BLaER1 treated with 17β-estradiol and CSF1 and Interleukin-3, amounts not matched to agents 10 nM and 100 nM (cell line): ENCODE data around the gene PRKD1.
A peak's percentile ranks its signal among the peaks of the same experiment; 100 is the strongest.
"Not testable (repeated sequence)": the region's sequence is repeated elsewhere in the genome, so short reads cannot be mapped to it uniquely, and the experiment has no call there.

ENCODE experiments used
- H3K27ac ChIP-seq, 11 experiments: shearing (Covaris generic); formaldehyde crosslinking; 2 replicates each; pipeline ENCODE4 v1.8.1; 2022
- H3K27me3 ChIP-seq, 11 experiments: shearing (Covaris generic); formaldehyde crosslinking; 2 replicates each; pipeline ENCODE4 v1.8.1; 2022
- H3K36me3 ChIP-seq, 11 experiments: shearing (Covaris generic); formaldehyde crosslinking; 2 replicates each; pipeline ENCODE4 v1.8.1; 2022
- H3K4me1 ChIP-seq, 10 experiments: shearing (Covaris generic); formaldehyde crosslinking; 2 replicates each; pipeline ENCODE4 v1.8.1; 2022
- H3K4me2 ChIP-seq, 11 experiments: shearing (Covaris generic); formaldehyde crosslinking; 2 replicates each; pipeline ENCODE4 v1.8.1; 2022
- H3K4me3 ChIP-seq, 10 experiments: shearing (Covaris generic); formaldehyde crosslinking; 2 replicates each; pipeline ENCODE4 v1.8.1; 2022
- H3K9ac ChIP-seq, 11 experiments: shearing (Covaris generic); formaldehyde crosslinking; 2 replicates each; pipeline ENCODE4 v1.8.1; 2022
- H3K9me3 ChIP-seq, 11 experiments: shearing (Covaris generic); formaldehyde crosslinking; replicated peaks in 1 of 11; 2 replicates each; pipeline ENCODE4 v1.8.1; 2022
- H4K20me1 ChIP-seq, 11 experiments: shearing (Covaris generic); formaldehyde crosslinking; 2 replicates each; pipeline ENCODE4 v1.8.1; 2022
- Cebpa-rat ChIP-seq, 11 experiments: shearing (Covaris generic); IDR thresholded peaks; 2 replicates each; pipeline ENCODE4 v1.8.1; 2022

Gene PRKD1

GRCh38 chr14:29885988-29886387, 41.7 kb downstream of the PRKD1 start:
- no peaks in the 10 kb centered on the region for H3K27me3 ChIP-seq
- H3K9ac ChIP-seq: no peak overlapping the region
- H4K20me1 ChIP-seq: no peaks in the 10 kb centered on the region
- no peak overlapping the region for H3K4me3 ChIP-seq
- H3K9me3 ChIP-seq: no peaks in the 10 kb centered on the region
- H3K4me1 ChIP-seq: no peaks in the 10 kb centered on the region
- TF ChIP-seq Cebpa-rat (IDR thresholded peaks at IDR 0.05): no peak
- no peak overlapping the region for H3K27ac ChIP-seq
- H3K36me3 ChIP-seq: no peaks in the 10 kb centered on the region
- H3K4me2 ChIP-seq: no peak overlapping the region

- Histone ChIP-seq H4K20me1 (no peaks in the 10 kb centered on the region), H3K9me3 (no peaks in the 10 kb centered on the region), H3K27me3 (no peaks in the 10 kb centered on the region), H3K4me3 (no peak overlapping the region), H3K36me3 (no peaks in the 10 kb centered on the region), H3K9ac (no peak overlapping the region), H3K4me2 (no peak overlapping the region), H3K4me1 (no peaks in the 10 kb centered on the region), H3K27ac (no peak overlapping the region)
- no peak for TF ChIP-seq Cebpa-rat (IDR thresholded peaks at IDR 0.05)
Measured at GRCh38 chr14:29868000-29868399, 59.6 kb downstream of the PRKD1 start.

- TF ChIP-seq Cebpa-rat (IDR thresholded peaks at IDR 0.05): no peak
- Histone ChIP-seq H3K36me3 (no peaks in the 10 kb centered on the region), H3K27me3 (no peaks in the 10 kb centered on the region), H3K9me3 (no peaks in the 10 kb centered on the region), H3K4me2 (no peak overlapping the region), H3K27ac (no peak overlapping the region), H4K20me1 (no peaks in the 10 kb centered on the region), H3K4me1 (peaks cover 0 to 6% (median 0%) of the 10 kb centered on the region in 10 experiments; a peak in 2 of 20 replicates), H3K4me3 (no peak overlapping the region), H3K9ac (no peak overlapping the region)
Measured at GRCh38 chr14:29865299-29865698, 62.3 kb downstream of the PRKD1 start.

DNA sequence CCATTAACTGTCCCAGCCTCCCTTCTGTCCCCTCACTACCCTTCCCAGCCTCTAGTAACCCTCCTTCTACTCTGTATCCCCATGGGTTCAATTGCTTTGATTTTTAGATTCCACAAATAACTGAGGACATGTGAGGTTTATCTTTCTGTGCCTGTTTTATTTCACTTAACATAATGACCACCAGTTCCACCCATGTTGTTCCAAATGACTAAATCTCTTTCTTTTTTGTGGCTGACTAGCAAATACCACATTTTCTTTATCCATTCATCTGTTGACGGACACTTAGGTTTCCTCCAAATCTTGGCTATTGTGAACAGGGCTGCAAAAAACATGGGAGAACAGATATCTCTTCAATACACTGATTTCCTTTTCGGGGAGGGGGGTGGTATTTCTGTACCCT, 65.7 kb downstream of the PRKD1 start:
- H3K9me3 ChIP-seq: no peaks in the 10 kb centered on the region
- H4K20me1 ChIP-seq: no peaks in the 10 kb centered on the region
- H3K4me1 ChIP-seq: peaks cover 12 to 22% (median 17%) of the 10 kb centered on the region in 10 experiments
- no peak overlapping the region for H3K4me3 ChIP-seq
- no peaks in the 10 kb centered on the region for H3K27me3 ChIP-seq
- TF ChIP-seq Cebpa-rat (IDR thresholded peaks at IDR 0.05): no peak
- H3K4me2 ChIP-seq: peak overlapping the region in 2 of 11 experiments; percentile 8 to 20; a peak in 1 of 22 replicates
- H3K27ac ChIP-seq: no peak overlapping the region
- H3K36me3 ChIP-seq: no peaks in the 10 kb centered on the region
- H3K9ac ChIP-seq: no peak overlapping the region

DNA sequence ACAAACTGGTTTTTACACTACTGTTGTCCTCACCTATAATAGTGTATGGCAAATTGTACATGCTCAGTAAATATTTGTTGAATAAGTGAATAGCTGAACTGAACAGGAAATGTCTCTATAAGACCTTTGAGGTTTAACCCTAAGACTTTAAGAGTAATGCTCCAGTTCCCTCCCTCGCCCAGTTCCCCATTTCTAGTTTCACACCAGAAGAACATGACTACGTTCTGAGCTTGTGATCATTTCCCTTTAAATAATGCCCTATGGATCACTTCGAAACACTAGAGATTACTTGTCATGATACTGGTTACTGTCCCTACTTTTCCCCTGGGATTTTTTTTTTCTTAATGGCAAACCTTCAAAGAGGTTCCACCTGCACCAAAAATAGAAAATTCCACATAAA, 69.3 kb downstream of the PRKD1 start:
- Histone ChIP-seq H3K36me3 (no peaks in the 10 kb centered on the region), H3K4me1 (peaks cover 12 to 22% (median 17%) of the 10 kb centered on the region in 10 experiments), H3K4me2 (peak overlapping the region; percentile 4 to 71 (median 35); a peak in 17 of 22 replicates), H3K9ac (no peak overlapping the region), H3K9me3 (peaks cover 10 to 30% (median 26%) of the 10 kb centered on the region in 11 experiments; a peak in 20 of 22 replicates), H3K4me3 (no peak overlapping the region), H3K27me3 (no peaks in the 10 kb centered on the region), H4K20me1 (no peaks in the 10 kb centered on the region), H3K27ac (peak overlapping the region in 3 of 11 experiments; percentile 4 to 28 (median 21); a peak in 3 of 22 replicates)
- no peak for TF ChIP-seq Cebpa-rat (IDR thresholded peaks at IDR 0.05)

DNA sequence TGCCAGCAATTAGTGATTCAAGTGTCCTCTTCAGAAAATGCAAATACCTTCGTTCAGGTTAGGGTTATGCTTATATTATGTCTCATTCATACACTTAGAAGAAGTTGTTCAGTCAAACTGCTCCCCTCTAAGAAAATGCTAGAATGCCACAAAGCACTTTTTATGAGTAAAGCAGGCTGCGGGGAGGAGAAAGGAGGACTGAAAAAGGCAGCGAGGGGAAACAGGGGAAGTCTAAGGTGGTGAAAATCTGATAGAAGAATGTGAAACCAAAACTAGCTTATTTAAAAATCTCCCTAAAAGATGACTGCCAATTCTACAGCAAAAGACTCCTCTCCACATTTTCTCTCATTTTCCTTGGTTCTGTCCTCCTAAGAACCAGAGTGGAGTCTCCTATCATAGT, 70.1 kb downstream of the PRKD1 start:
- H3K4me3 ChIP-seq: no peak overlapping the region

GRCh38 chr14:29856516-29856915, 71.1 kb downstream of the PRKD1 start:
- Histone ChIP-seq H3K4me3 (no peak overlapping the region), H3K9ac (no peak overlapping the region), H3K36me3 (no peaks in the 10 kb centered on the region), H3K27me3 (no peaks in the 10 kb centered on the region), H4K20me1 (no peaks in the 10 kb centered on the region), H3K27ac (no peak overlapping the region), H3K9me3 (peaks cover 10 to 32% (median 28%) of the 10 kb centered on the region in 11 experiments; a peak in 20 of 22 replicates), H3K4me1 (peaks cover 12 to 20% (median 16%) of the 10 kb centered on the region in 10 experiments; a peak in 19 of 20 replicates), H3K4me2 (no peak overlapping the region)
- no peak for TF ChIP-seq Cebpa-rat (IDR thresholded peaks at IDR 0.05)

More for the DNA sequence above, 70.1 kb downstream of the PRKD1 start:
- H3K36me3 ChIP-seq: no peaks in the 10 kb centered on the region
- peaks cover 12 to 22% (median 17%) of the 10 kb centered on the region in 10 experiments for H3K4me1 ChIP-seq
- peak overlapping the region in 3 of 11 experiments; percentile 4 to 28 (median 21); a peak in 4 of 22 replicates for H3K27ac ChIP-seq
- H3K4me2 ChIP-seq: peak overlapping the region; percentile 4 to 71 (median 35); a peak in 18 of 22 replicates
- H3K9me3 ChIP-seq: peaks cover 10 to 32% (median 28%) of the 10 kb centered on the region in 11 experiments; a peak in 20 of 22 replicates
- no peaks in the 10 kb centered on the region for H3K27me3 ChIP-seq
- no peak for TF ChIP-seq Cebpa-rat (IDR thresholded peaks at IDR 0.05)
- no peak overlapping the region for H3K9ac ChIP-seq
- no peaks in the 10 kb centered on the region for H4K20me1 ChIP-seq

GRCh38 chr14:29853691-29854090, 74.0 kb downstream of the PRKD1 start:
- not testable (repeated sequence) for H3K36me3 ChIP-seq, H3K9ac ChIP-seq, H3K4me3 ChIP-seq, H3K27me3 ChIP-seq, H4K20me1 ChIP-seq, H3K27ac ChIP-seq, H3K4me2 ChIP-seq
- H3K4me1 ChIP-seq: peaks cover 12 to 18% (median 15%) of the 10 kb centered on the region in 10 experiments; a peak in 19 of 20 replicates
- H3K9me3 ChIP-seq: peaks cover 10 to 33% (median 28%) of the 10 kb centered on the region in 11 experiments; a peak in 20 of 22 replicates

DNA sequence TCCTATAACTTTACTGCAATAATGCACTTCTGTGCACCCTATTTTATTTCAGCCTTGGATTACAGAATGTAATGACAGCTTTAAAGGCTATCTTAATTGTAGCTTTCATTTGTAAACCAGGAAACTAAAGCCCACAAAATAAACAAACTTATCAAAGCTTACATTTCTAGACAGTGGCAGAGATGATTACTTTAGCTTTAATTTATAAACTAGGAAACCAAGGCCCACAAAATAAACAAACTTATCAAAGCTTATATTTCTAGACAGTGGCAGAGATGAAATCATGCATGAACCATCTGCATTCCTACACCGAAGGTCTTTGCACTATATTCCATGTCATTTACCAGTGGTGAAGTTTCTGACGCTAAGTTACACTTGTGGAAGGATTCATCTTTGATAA, 74.4 kb downstream of the PRKD1 start:
- H3K9ac ChIP-seq: no peak overlapping the region
- no peaks in the 10 kb centered on the region for H3K36me3 ChIP-seq
- no peak overlapping the region for H3K4me2 ChIP-seq
- no peaks in the 10 kb centered on the region for H4K20me1 ChIP-seq
- H3K9me3 ChIP-seq: peaks cover 10 to 33% (median 28%) of the 10 kb centered on the region in 11 experiments; a peak in 20 of 22 replicates
- TF ChIP-seq Cebpa-rat (IDR thresholded peaks at IDR 0.05): no peak
- no peak overlapping the region for H3K27ac ChIP-seq
- no peaks in the 10 kb centered on the region for H3K27me3 ChIP-seq
- no peak overlapping the region for H3K4me3 ChIP-seq
- peaks cover 8 to 14% (median 11%) of the 10 kb centered on the region in 10 experiments; a peak in 19 of 20 replicates for H3K4me1 ChIP-seq

DNA sequence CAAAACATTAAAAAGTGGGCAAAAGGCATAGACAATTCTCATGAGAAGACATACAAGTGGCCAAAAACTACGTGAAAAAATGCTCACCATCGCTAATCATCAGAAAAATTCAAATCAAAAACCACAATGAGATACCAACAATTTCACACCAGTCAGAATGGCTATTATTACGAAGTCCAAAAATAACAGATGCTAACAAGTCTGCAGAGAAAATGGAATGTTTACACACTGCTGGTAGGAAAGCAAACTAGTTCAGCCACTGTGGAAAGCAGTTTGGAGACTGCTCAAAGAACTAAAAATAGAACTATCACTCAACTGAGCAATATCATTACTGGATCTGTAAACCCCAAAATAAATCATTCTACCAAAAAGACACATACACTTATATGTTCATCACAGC, 76.2 kb downstream of the PRKD1 start:
- Histone ChIP-seq H3K4me1 (no peaks in the 10 kb centered on the region), H3K36me3 (no peaks in the 10 kb centered on the region), H3K4me3 (no peak overlapping the region), H3K27ac (no peak overlapping the region), H3K4me2 (no peak overlapping the region), H4K20me1 (no peaks in the 10 kb centered on the region), H3K9me3 (peaks cover 10 to 33% (median 28%) of the 10 kb centered on the region in 11 experiments; a peak in 20 of 22 replicates), H3K9ac (no peak overlapping the region), H3K27me3 (no peaks in the 10 kb centered on the region)
- no peak for TF ChIP-seq Cebpa-rat (IDR thresholded peaks at IDR 0.05)
